Activated naive CD4-positive, alpha-beta T cell treated with Interleukin-2 at 50 U/mL for 16 hours (primary cell): Measurements from ENCODE around the gene SLC5A5.
"Not testable (repeated sequence)": the region's sequence is repeated elsewhere in the genome, so short reads cannot be mapped to it uniquely, and the experiment has no call there.

Source experiments
- DNase-seq: peaks from one replicate; pipeline ENCODE4 v3.0.0-alpha.2; 2020

The SLC5A5 gene

GRCh38 chr19:17872251-17873001 is 681 bp downstream of the SLC5A5 start:
- DNase-seq, result peak; percentile 57

GRCh38 chr19:17873786-17874757 is 2.3 kb downstream of the SLC5A5 start:
- DNase-seq, result peak; percentile 71

GRCh38 chr19:17874758-17875135 is 3.0 kb downstream of the SLC5A5 start:
- DNase-seq, result no peak

GRCh38 chr19:17877696-17878095 is 6.0 kb downstream of the SLC5A5 start:
- DNase-seq, result no peak

GRCh38 chr19:17879466-17879865 is 7.7 kb downstream of the SLC5A5 start:
- DNase-seq, result no peak

GRCh38 chr19:17881701-17882100 is 10.0 kb downstream of the SLC5A5 start:
- no peak for DNase-seq

- DNase-seq, result no peak
These were observed 12.1 kb downstream of the SLC5A5 start for GRCh38 chr19:17883627-17884410.

- DNase-seq, result no peak
These were observed 14.8 kb downstream of the SLC5A5 start for GRCh38 chr19:17886515-17886914.

- DNase-seq, result not testable (repeated sequence)
These were observed 15.5 kb downstream of the SLC5A5 start for GRCh38 chr19:17887221-17887620.

- no peak for DNase-seq
These were observed 16.5 kb downstream of the SLC5A5 start for GRCh38 chr19:17888260-17888659.

GRCh38 chr19:17889609-17890214 is 18.0 kb downstream of the SLC5A5 start:
- DNase-seq, result no peak

- DNase-seq, result no peak
These were observed 22.0 kb downstream of the SLC5A5 start for GRCh38 chr19:17893766-17894165.

GRCh38 chr19:17902701-17903100 is 31.0 kb downstream of the SLC5A5 start:
- DNase-seq, result no peak

- no peak for DNase-seq
These were observed 36.5 kb downstream of the SLC5A5 start for GRCh38 chr19:17908244-17908643.

- no peak for DNase-seq
These were observed 37.4 kb downstream of the SLC5A5 start for GRCh38 chr19:17909003-17909732.

GRCh38 chr19:17910791-17911360 is 39.1 kb downstream of the SLC5A5 start:
- no peak for DNase-seq

GRCh38 chr19:17915940-17916593 is 44.3 kb downstream of the SLC5A5 start:
- DNase-seq, result no peak

- not testable (repeated sequence) for DNase-seq
These were observed 46.4 kb downstream of the SLC5A5 start for GRCh38 chr19:17918151-17918550.

GRCh38 chr19:17919122-17919521 is 47.4 kb downstream of the SLC5A5 start:
- DNase-seq, result not testable (repeated sequence)

GRCh38 chr19:17920527-17920926 is 48.8 kb downstream of the SLC5A5 start:
- DNase-seq, result no peak

- no peak for DNase-seq
These were observed 50.4 kb downstream of the SLC5A5 start for GRCh38 chr19:17922138-17922537.
